ENCODE measurements around the gene USO1.
A peak's percentile ranks its signal among the peaks of the same experiment; 100 is the strongest.

The USO1 gene

DNA sequence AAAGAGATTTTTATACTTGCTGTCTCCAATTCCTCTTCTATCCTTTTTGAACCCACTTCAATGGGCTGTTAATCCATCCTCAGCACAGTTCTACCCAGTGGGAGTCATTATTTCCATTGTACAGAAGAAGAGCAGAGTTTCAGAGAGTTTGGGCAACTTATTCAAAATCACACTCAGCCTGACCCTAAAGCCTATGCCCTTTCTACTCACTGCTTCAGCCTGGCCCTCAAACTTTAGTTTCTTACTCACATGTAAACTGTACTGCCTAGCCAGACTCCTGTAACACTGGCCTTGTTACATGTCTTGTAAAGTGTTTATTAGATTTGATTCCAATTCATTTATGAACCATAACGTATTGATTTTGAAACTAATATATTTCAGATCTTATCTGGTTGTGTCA is 25.1 kb upstream of the USO1 start:
- no peak overlapping the region for H3K4me3 ChIP-seq (replicated peaks; ENCODE audit: low read depth, low read length)
- no peak for DNase-seq (ENCODE audit: low read depth)
- no peak for TF ChIP-seq CTCF (IDR thresholded peaks at IDR 0.05; ENCODE audit: low read length, missing control alignments)

GRCh38 chr4:75702919-75703411 is 21.4 kb upstream of the USO1 start:
- H3K4me3 ChIP-seq (replicated peaks; ENCODE audit: low read depth, low read length), result no peak overlapping the region
- DNase-seq (ENCODE audit: low read depth), result no peak
- TF ChIP-seq CTCF (IDR thresholded peaks at IDR 0.05; ENCODE audit: low read length, missing control alignments), result no peak

DNA sequence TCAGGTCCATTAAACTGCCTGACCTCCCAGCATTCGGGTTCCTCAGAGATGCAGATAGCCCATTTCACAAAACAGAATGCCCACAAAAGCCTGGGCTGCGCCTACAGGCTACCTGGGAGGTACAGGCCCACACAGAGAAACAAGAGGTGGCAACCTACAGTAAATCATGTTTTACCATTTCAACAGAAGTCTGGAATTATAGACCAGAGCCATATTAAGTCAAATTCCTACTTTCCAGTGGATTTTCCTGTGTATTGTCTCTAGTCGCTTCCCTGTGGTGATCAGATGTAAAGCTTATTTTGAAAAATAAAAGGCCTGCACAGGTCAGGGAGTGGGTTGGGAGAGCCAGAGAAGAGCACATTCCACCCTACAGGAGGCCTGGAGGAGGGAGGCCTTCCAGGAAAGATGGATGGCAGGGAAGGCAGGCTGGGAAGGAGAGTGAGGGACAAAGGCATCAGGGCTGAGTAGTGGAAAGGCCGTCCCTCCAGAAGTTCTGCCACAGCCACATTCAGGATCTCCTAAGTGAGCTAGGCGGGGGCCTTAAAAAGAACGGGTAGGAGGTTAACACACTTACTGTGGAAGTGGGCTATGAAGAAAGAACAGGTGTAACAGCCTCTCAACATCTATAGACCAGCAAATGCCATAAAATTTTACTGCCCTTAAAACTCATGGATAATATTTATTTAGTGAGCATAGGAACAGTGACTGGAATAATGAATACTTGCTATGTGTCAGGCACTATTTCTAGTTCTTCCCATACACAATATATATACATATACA is 19.0 kb upstream of the USO1 start:
- no peak for TF ChIP-seq CTCF (IDR thresholded peaks at IDR 0.05; ENCODE audit: low read length, missing control alignments)
- no peak overlapping the region for H3K4me3 ChIP-seq (replicated peaks; ENCODE audit: low read depth, low read length)
- no peak for DNase-seq (ENCODE audit: low read depth)

GRCh38 chr4:75708218-75708691 is 16.1 kb upstream of the USO1 start:
- no peak overlapping the region for H3K4me3 ChIP-seq (replicated peaks; ENCODE audit: low read depth, low read length)
- TF ChIP-seq CTCF (IDR thresholded peaks at IDR 0.05; ENCODE audit: low read length, missing control alignments), result peak; percentile 28
- no peak for DNase-seq (ENCODE audit: low read depth)

DNA sequence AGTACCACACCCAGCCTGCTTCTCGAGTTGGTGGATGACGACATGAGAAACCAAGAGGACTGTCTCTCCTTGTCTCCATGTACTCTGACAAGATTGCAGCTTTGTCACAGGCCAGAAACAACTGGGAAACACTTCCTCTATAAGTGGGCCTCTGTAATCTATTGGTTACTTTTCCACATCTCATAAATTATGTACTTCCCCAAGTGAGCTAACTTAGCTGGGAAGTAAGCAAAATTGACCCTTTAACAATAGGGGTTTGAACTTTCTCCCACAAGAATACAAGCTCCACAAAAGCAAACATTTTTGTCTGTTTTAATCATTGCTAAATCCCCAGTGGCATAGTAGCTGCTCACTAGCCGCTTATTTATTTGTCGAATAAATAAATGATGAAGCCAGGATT is 14.1 kb upstream of the USO1 start:
- no peak overlapping the region for H3K4me3 ChIP-seq (replicated peaks; ENCODE audit: low read depth, low read length)
- TF ChIP-seq CTCF (IDR thresholded peaks at IDR 0.05; ENCODE audit: low read length, missing control alignments), result no peak
- DNase-seq (ENCODE audit: low read depth), result peak; percentile 64

DNA sequence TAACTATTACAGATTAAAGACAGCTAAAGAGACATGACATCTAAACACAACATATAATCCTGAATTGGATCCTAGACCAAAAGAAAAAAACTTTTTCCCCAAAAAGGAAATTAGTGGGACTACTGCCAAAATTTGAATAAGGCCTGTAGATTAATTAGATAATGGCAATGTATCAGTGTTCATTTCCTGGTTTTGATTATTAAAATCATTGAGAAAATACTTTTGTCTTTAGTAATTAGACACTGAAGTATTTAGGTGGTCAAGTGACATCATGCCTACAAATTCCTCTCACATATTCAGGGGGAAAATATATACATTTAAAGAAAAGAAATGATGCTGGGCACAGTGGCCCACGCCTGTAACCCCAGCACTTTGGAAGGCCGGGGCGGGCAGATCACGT is 10.4 kb upstream of the USO1 start:
- DNase-seq (ENCODE audit: low read depth), result no peak
- no peak for TF ChIP-seq CTCF (IDR thresholded peaks at IDR 0.05; ENCODE audit: low read length, missing control alignments)
- H3K4me3 ChIP-seq (replicated peaks; ENCODE audit: low read depth, low read length), result no peak overlapping the region

DNA sequence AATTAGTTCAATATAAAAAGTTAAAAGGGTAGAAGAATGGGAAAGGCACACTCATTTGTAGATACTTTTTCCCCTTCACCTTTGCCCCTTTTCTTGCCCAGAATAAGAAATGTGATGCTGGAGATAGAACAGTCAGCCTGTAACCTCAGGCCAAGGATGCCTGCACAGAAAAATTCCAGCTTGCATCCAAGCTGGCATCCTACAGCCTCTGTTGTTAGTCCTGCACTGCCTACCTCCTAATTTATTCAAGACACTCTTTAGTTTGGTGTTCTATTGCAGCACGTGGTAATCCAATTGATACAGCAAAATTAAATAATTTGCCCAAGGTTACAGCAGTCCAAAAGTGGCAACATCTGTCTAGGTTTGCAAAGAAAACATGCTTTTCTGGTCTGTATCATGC is 9.7 kb upstream of the USO1 start:
- no peak for TF ChIP-seq CTCF (IDR thresholded peaks at IDR 0.05; ENCODE audit: low read length, missing control alignments)
- DNase-seq (ENCODE audit: low read depth), result no peak
- H3K4me3 ChIP-seq (replicated peaks; ENCODE audit: low read depth, low read length), result no peak overlapping the region
